Stimulated activated CD4-positive, alpha-beta T cell treated with anti-CD3 and anti-CD28 coated beads, TNF-alpha, amount 100 ng/mL, for 24 hours (primary cell): ENCODE data around the gene RAB11FIP4.

ENCODE experiments used
- DNase-seq, 3 experiments: peaks; one replicate each; pipeline ENCODE4 v3.0.0-alpha.2; 2020; ENCODE audit warnings: low read depth in 3 of 3

The RAB11FIP4 gene

DNA sequence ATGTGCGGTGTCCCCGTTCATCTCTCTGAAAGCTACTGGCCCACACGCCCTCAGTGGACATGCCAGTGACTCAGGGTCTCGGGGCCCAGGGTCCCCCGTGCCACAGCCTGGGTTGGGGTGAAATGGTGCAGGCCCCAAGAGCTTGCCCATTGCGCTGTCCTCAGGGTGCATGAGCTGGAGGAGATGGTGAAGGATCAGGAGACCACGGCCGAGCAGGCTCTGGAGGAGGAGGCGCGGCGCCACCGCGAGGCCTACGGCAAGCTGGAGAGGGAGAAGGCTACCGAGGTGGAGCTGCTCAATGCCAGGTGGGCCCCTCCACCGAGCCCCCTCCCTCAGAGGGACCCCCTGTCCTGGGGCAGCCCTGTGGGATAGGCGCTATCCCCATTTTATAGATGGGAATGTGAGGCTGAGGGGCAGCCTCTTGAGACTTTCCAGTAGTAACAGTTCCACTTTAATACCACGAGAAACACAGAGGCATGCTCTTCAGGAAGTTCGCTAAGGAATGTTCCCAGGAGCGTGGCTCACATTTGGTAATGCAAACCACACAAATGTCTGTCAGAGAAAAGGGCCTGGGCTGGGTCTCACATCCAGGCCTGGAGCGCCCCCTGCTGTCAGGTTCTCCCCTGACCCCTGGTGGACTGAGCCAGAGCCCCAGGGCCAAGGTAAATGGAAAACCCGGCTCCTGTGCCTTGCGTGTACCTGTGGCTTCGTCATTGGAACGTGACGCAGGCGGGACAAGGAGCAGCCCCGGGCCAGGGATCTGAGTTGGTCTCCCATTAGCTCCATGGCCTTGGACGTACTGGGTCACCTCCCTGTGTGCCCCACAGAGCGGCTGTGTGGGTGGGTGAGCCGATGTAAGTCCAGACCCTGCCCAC lies 133.7 kb downstream of the RAB11FIP4 start:
- peak; percentile 80 to 87 (median 83) for DNase-seq

DNA sequence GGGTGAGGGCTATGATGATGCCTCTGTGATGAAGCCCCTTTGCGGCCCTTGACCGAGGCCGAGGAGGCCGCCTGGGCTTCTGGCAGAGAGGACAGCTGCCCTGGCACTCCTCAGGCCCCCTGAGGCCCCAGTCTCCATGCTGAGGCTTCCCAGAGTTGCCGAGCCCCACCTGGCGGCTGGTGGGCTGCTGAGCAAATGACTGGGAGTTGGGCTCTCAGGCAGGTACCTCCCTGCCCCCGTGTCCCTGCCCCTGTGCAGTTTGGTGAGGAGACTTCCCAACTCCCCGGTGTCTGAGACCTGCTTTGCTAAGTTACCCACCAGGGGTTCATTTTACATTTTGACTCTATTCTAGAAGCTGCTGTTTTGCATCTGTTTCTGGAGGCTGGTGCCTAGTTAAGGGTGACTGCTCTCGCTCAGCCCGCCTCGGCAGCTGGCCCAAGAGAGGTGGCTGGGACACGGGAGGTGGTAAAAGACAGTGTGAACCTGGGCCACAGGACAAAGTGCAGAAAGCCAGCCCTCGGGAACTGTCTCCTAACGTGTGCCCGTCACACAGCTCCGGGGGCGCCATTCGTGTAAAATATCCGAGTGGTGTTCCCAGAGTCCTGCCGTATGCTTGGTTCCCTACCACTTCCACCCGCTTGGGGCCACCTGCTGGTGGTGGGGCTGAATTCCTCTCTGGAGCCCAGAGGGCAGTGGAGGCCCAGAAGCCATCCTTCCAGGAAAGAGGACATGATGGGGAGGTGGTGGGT lies 134.5 kb downstream of the RAB11FIP4 start:
- DNase-seq, result no peak

DNA sequence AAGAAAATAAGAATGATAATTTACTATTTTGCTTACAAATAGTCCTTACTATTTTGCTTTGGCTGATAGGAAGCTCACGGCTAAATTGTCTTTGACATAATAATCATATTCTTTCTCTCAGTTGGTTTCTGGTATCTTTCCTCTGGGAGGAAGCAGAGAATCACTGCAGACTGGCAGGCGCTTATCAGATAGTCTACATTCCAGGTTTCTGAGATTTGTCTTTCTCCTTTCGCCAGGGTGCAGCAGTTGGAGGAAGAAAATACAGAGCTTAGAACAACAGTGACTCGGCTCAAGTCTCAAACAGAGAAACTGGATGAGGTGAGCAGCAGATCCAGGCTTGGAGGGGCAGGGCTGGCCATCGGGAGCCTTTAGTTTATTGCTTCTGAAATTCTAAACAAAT lies 136.1 kb downstream of the RAB11FIP4 start:
- no peak for DNase-seq

DNA sequence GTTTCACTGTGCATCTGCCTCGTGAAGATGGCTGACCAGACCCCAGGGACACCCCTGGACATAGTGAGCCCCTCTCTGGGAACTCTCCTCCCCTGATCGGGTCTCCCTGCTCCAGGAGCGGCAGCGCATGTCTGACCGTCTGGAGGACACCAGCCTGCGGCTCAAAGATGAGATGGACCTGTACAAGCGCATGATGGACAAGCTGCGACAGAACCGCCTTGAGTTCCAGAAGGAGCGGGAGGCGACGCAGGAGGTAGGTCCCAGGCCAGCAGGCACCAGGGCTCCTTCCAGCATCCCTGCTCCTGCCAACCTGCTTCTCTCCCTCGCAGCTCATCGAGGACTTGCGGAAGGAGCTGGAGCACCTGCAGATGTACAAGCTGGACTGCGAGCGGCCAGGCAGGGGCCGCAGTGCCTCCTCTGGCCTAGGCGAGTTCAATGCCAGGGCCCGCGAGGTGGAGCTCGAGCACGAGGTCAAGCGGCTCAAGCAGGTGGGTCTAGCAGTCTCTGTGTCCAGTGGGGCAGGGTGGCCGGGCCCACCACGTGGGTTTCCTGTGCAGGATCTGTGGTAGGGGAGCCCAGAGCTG lies 136.9 kb downstream of the RAB11FIP4 start:
- DNase-seq, result no peak

DNA sequence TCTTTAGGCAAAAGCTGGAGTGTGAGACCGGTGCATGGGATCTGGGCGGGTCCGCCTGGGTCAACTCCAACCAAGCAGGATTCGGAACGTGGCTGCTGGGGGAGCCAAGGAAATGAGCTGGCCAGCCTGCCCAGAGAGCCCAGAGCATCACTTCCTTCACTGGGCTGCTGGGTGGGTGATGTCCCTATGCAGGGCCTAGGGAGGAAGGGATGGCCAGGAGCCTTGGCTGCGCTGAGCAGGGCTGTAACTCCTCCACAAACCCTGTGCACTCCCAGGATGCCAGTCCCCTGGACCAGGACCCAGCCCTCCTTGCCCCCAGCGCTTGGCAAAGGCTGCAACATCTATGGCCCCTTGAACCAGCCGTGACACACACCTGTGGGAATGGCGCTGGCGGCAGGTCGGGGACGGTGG lies 138.4 kb downstream of the RAB11FIP4 start:
- DNase-seq, result no peak

DNA sequence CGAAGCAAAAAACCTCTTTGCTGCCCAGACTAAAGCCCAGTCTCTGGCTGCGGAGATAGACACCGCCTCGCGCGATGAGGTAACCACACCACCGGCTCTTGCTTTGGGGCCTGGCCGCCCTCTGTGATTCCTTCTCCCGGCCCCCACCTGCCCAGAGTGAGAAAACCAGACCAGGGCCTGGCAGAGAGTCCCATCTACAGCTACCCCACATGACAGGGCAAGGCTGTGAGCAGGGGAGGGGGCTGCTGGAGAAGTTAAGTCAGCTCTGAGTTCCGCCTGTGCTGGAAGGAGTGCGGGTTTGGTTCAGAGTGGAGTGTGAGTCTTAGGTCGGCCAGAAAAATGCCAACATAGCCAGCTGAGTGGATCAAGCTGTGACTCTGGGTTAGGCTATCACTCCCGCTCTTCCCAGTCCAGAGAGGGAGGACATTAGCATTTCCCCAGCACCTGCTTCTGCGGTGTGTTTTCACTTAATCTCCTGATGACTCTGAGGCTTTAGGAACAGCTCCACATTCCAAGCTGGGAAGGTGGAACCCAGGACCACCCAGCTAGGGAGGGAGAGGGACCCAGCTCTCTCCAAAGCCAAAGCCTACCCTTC lies 139.0 kb downstream of the RAB11FIP4 start:
- DNase-seq, result no peak

DNA sequence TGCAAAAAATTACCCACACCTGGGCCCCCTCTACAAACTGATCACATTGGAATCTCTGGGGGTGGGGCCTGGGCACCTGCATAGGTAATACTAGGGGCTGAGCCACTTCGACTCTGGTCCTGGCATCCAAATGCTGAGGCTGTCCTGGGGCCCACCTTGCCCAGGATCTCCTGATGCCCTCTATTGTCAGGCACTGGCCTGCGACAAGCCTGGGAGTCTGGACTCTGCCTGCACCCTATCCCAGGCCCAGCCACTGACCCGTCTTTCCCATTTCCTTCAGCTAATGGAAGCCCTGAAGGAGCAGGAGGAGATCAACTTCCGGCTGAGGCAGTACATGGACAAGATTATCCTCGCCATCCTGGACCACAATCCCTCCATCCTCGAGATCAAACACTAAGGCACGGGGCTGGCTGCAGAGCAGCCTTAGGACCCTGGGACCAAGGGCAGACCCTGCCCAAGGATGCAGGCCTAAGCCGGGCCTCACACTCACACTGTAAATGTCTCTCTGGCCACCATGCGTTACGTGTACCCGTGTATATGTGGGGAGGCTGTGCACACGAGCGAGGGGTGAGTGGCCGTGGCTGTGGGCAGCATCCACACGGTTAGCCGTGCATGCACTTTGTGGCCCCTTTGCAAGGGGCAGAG lies 140.0 kb downstream of the RAB11FIP4 start:
- DNase-seq, result no peak

DNA sequence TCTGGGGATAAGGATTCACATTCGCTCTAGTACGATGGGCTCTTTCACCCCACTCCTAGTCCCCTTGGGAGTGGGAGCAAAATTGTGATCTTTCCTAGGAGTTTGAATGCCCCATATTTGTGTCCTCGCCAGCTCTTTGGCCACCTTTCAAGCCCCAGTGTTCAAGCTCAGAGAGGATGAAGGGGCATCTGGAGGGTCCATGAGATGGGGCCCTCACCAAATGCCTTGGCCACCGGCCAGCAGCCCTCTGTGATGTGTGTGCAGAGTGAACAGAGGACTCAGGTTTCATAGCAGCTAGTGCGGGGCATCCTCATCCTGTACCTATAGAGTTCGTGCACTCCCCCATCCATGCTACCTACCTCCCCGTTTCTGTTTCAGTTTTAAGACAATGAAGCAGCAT lies 140.6 kb downstream of the RAB11FIP4 start:
- no peak for DNase-seq

DNA sequence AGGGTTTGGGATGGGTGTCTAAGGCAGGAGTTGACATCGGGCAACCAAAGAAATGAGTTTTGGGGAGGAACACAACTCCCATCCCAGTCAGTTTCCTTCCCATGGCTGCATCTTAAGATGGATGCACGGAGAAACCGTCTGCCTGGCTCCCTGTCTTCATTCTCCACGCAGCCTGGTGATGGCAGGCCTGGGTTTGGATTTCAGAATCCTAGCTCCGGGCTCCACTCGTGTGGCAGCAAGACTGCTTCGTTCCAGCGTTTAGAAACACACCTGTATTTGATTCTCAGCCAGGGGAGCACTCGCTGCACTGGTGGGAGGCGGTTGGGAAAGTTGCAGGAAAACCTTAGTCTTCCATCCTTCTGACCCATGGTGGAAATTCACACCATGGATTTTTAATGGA lies 141.1 kb downstream of the RAB11FIP4 start:
- no peak for DNase-seq

DNA sequence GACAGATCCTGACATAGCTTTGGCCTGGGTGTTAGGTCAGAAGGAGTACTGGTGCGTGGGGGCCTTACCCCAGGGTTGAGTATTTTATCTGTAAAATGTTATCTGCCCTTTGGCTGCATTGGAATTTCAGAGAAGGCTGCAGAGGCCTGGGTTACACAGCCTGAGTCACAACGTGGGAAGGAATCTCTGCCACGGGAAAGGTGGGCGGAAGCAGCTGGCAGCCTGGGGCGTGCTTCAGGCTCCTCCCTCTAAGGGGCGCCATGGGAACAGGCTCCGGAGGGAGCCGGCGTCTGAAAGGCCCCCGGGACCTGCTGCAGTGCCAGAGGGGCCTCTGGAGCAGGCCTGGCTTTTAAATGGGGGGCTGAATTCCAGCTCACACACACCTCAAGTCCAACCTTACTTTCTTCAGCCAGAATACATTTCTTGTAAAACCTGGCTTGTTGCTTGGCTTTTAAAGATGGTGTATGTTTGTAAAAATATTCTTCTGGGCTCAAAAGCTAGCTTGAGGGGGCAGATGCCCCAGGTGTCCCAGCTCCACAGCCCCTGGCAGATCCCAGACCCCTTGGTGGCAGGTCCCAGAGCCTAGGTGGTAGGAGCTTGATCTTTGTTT lies 142.2 kb downstream of the RAB11FIP4 start:
- peak in 1 of 3 experiments; percentile 35 for DNase-seq

DNA sequence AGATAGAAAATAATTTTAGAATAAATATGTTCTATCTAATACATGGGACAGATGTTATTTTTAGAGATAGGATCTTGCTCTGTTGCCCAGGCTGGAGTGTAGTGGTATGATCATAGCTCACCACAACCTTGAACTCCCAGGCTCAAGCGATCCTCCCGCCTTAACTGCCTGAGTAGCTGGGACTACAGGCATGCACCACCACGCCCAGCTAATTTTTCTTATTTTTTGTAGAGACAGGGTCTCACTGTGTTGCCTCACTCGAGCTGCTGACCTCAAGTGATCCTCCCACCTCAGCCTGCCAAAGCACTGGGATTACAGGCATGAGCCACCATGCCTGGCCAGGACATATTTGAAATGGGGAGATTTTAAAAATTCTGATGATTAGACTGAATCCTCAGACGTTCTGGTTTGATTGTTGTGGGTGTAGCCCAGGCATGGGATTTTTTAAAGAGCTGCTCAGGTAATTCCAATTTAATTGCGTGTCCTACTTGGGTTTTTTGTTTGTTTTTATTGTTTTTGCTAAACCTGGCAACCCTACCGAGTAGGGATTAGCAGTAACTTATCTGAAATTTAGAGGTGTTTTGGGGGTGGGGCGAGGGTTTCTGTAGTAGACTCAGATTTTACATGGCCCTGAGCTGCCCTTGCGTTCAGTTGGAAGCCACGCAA lies 142.9 kb downstream of the RAB11FIP4 start:
- no peak for DNase-seq

DNA sequence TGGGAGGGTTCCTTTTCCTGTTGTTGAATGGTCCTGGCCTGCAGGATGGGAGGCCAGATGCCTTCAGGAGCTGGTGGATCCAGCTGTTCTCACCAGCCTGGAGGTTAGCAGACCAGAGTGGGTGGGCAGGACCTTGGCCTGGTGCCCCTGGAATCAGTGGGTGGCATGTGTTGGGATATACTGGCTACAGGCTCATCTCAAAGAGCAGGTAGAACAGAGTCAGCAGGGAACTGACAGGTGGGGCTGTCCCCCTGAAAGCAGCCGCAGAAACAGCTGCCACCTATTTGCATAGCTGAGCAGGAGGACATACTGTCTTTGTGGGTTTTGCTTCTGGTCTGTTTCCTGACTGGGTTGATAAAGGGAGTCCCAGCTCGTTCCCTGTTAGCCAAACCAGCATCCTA lies 144.1 kb downstream of the RAB11FIP4 start:
- peak in 1 of 3 experiments; percentile 40 for DNase-seq

DNA sequence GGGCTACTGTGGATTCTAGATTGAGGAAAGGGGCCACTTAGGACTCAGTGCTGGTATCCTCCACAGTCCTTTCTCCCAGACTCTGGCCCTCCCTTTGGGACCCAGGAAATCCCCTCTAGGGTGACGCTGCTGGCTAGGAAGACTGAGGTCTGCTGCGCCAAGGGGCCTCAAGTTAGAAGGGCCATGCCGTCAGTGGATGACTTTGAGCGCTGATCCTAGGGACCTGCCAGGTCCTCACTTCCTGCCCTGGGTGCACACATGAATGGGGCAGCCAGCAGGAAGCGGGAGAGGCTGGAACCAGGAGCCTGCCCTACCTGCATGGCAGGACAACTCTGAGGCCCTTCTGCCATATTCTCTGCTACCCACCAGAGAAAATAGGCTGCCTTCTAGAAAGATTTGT lies 145.0 kb downstream of the RAB11FIP4 start:
- DNase-seq, result no peak

DNA sequence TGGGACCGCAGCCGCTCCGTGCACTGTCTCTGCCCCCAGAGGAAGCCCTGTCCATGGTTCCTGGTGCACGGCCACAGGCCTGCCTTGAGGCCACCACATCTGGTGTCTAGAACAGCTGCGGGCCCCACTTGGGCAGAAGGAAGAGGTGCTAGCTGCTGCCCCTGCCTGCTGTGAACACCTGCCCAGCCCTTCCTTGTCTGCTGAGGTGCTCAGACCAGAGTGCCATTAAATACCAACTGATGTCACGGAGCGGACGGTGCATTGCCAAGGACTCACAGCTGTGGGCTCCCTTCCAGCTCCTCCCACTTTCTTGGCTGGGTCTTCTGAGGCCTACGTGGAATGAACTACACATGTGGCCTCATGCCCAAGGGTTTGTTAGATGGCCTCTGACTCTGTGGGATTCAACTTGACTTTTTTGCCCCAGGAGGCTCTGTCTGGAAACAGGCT lies 146.1 kb downstream of the RAB11FIP4 start:
- DNase-seq, result no peak

DNA sequence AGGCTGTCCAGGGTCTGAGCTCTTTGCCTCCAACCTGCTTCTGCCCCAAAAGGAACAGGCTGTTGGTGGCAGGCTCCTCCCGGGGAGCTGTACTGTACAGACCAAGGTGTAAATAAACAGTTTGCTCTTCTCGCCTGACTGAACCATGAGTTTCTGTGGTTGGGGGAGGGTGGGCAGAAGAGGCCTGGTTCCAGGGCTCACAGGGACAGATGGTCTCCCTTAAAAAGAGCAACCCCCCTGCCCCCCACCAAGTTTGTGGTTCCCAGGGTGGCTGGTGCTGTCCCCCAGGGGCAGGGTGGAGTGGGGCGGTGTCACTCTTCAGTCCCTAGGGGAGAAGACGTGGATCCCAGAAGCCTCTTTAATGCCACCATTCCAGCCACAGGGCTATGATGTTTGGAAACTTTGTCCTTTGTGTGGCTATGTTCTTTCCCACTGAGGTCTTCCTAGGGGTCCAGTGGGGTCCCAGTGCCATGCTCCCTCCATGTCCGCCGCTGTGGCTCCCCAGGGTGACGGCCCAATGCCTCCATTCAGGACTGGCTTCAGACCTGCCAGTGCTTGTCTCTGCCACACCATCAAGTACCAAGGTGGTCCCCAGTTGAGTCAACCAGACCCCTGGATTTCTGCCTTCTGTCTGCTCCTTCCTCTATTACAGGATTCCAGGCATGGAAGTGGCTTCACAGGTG lies 146.7 kb downstream of the RAB11FIP4 start:
- DNase-seq, result no peak

DNA sequence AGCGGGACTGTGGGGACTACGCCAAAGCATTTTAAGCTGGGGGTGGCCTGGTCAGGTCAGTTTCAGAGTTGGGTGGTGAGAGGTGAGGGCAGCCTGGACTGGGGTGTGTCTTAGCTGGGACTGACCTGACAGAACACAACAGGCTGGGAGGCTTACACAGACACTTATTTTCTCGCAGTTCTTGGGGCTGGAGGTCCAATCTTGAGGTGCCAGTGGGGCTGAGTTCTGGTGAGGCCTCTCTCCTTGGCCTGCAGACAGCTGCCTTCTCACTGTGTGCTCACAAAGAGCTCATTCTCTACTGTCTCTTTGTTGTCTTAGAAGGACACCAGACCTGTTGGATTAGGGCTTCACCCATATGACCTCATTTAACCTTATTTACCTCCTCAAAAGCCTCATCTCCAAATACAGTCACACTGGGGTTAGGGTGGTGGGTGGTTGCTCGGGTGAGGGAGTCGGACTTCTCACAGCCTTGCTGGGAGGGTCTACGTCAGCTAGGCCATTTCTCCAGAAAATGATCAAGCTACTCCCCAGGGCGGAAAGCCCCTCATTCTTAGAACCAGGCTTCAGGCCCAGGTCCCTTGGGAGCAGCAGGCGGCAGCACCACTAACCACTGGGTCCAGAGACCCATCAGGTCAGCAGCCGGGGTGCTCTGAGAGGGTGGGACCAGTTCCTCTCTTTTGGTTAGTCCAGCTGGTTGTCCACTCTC lies 149.3 kb downstream of the RAB11FIP4 start:
- no peak for DNase-seq

DNA sequence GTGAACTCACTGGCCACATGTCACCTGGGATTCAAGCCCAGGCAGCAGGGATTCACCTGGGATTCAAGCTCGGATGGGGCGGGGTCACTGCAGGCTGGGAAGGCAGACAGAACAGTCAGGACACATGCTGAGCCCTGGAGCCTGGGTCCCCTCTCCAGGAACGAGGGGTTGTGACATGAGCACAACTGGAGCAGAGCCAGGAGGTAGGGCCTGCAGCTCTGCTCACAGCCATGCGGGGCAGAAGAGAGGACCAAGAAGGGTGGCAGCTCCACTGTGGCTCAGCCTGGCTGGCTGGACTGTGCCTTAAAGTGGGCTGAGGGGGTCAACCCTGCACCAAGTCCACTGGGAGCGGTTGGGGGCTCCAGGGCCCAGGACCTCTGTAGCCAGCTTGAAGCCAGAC lies 150.1 kb downstream of the RAB11FIP4 start:
- DNase-seq, result no peak

DNA sequence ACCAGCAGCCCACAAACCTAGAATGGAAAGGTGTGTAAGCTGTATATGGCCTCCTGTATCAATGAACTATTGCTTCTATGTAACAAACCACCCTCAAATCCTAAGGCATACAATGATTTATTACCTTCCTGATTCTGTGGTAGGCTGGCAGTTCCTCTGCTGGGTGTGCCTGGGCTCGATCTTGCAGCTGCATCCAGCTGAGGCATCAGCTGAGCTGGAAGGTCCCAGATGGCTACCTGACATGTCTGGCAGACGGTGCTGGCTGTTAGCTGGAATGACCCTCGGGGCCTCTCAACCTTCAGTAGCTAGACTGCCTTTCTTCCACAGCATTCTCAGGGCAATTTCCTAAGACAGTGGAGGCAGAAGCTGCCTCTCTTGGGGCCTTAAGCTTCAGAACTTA lies 152.7 kb downstream of the RAB11FIP4 start:
- DNase-seq, result no peak

DNA sequence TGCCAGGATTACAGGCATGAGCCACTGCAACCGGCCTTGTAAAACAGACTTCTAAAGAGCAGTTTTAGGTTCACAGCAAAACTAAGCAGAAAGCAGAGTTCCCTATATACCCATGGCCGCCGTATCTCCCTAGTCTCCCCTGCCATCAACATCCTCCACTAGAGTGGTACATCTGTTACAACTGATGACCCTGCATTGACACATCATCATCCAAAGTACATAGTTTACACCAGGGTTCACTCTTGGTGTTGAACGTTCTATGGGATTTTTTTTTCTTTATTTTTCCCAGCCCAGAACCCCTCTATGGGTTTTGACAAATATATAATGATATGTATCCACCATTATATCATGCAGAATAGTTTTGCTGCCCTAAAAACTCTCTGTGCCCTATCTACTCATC lies 155.2 kb downstream of the RAB11FIP4 start:
- DNase-seq, result no peak
